Upper lobe of right lung (tissue), 1 donor: Measurements from ENCODE around the gene GPC4. TPM values are rescaled to one million over a fixed set of nuclear protein-coding genes. Genes with fewer than 3 reads are reported as not detected.

Source experiments
- ATAC-seq: fragments of 200-7000 bp; cut with Tn5 transposase; one replicate; pipeline ENCODE4 v1.9.1; 2020; ENCODE audit warnings: mild to moderate bottlenecking, moderate library complexity
- DNase-seq: peaks from one replicate; pipeline ENCODE4 v3.0.0-alpha.2; 2020
- H3K27ac ChIP-seq: fragments of 200-600 bp; one replicate; pipeline ENCODE4 v1.8.0; 2022
- H3K27me3 ChIP-seq: fragments of 200-600 bp; one replicate; pipeline ENCODE4 v1.8.0; 2022; ENCODE audit warnings: mild to moderate bottlenecking
- H3K36me3 ChIP-seq: fragments of 200-600 bp; one replicate; pipeline ENCODE4 v1.8.0; 2022
- H3K4me1 ChIP-seq: fragments of 200-600 bp; one replicate; pipeline ENCODE4 v1.8.0; 2022
- H3K4me3 ChIP-seq: fragments of 200-600 bp; one replicate; pipeline ENCODE4 v1.8.0; 2022; ENCODE audit warnings: mild to moderate bottlenecking
- H3K9me3 ChIP-seq: fragments of 200-600 bp; one replicate; pipeline ENCODE4 v1.8.0; 2022
- intact Hi-C: fragments of 100-400 bp; cut with DNase I; formaldehyde crosslinking; loops from one replicate; pipeline ENCODE4 v1.11.0; 2022
- long read RNA-seq: library from polyadenylated mRNA; unstranded; transcript quantifications from one replicate; pipeline ENCODE4 v2.0.0, GENCODE V29; 2021
- total RNA-seq: library from RNA; stranded (reverse); fragmentation: NEBNext Ultra II Directional; extraction: Animal tissue kit (Norgen Biotek cat#: 25700); gene quantifications from one replicate; pipeline ENCODE4 v1.2.1, GENCODE V29; 2021
- TF ChIP-seq, protein P1 (sequence below): fragments of 200-600 bp; IDR thresholded peaks from one replicate; pipeline ENCODE4 v1.8.0; 2022; ENCODE audit warnings: antibody characterized with exemption
- donor health status: DM: no; HTN: yes; CAD: no; lungs with severe emphysema.

Gene GPC4
- 55.5 TPM for total RNA-seq
- long read RNA-seq, full-length matches to known transcripts = 63 of 78 reads
- long read RNA-seq, partial matches to known transcripts = 11 of 78 reads
- long read RNA-seq, other reads (novel, unspliced or antisense) = 4 of 78 reads

DNA sequence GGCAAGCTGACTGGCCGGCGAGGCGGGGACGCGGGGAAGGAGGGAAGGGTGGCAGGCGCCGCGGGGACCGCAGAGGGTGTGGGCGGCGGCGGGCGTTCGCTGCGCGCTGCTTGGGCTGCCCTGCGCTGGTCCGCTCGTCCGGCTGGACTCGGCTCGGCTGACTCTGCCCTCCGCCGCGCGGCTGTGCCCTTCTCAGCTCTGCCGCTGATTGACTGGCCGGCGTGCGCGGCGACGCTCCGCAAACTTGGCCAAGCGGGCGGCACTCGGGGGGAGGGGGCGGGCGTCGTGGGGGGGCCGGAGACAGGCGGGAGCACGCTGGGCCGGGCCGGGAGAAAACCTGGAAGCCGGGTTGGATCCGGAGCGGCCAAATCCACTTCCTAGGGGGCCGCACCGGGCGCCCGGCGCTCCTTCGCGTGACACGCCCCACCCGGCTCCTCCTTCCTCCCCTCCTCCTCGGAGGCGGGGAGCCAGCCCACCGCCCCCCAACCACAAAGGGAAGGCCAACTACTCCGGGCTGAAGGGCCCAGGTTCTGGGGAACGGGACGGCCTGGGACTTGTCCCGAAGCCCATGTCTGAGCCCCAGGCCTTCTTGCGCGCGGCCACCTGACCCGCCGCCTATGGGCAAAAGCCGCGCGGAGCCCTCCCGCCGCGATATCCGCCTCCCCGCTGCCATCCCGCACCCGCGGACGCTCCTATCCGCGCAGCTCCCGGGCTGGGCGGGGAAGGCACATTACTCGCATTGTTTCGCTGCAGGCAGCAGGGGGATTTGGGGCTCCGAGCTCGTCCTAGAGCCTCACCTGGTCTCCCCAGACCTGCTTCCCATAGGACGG lies at the start of gene GPC4:
TSS of gene GPC4 (minus strand) at position 214 of the 830 bp plus-strand sequence. CDS start 524 bp downstream, outside the sequence.
- Histone ChIP-seq H3K27ac (peak within 1 kb of the TSS; percentile 68), H3K4me1 (no peaks in the 10 kb centered on the region), H3K9me3 (no peaks in the 10 kb centered on the region), H3K4me3 (peak within 1 kb of the TSS; percentile 58), H3K27me3 (no peaks in the 10 kb centered on the region), H3K36me3 (no peaks in the 10 kb centered on the region)
- ATAC-seq (peak; percentile 94), DNase-seq (peak; percentile 91)
- intact Hi-C loops = no loop called here
- TF ChIP-seq, protein P1, sequence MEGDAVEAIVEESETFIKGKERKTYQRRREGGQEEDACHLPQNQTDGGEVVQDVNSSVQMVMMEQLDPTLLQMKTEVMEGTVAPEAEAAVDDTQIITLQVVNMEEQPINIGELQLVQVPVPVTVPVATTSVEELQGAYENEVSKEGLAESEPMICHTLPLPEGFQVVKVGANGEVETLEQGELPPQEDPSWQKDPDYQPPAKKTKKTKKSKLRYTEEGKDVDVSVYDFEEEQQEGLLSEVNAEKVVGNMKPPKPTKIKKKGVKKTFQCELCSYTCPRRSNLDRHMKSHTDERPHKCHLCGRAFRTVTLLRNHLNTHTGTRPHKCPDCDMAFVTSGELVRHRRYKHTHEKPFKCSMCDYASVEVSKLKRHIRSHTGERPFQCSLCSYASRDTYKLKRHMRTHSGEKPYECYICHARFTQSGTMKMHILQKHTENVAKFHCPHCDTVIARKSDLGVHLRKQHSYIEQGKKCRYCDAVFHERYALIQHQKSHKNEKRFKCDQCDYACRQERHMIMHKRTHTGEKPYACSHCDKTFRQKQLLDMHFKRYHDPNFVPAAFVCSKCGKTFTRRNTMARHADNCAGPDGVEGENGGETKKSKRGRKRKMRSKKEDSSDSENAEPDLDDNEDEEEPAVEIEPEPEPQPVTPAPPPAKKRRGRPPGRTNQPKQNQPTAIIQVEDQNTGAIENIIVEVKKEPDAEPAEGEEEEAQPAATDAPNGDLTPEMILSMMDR = no peak

DNA sequence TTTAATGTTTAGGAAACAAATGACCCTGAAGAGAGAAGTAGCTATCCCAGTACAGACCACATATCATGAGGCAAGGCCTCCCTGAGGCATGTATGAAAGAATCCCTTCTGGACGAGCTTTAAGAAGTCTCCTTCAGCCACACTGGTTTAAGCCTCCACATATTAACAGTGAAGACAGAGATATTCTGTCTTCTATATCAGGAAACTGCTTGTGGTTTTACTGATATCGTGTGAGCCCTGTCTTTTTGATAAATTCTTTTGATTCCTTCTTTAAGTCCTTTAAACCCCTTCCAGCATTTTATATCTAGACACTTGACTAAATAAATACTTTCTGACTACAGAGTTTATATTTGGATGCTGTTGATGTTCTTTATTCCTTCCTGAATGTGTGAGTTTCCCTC lies 45.9 kb upstream of the GPC4 start:
- H3K27me3 ChIP-seq = no peaks in the 10 kb centered on the region
- no peak for ATAC-seq
- no peak overlapping the region for H3K27ac ChIP-seq
- TF ChIP-seq, protein P1 = no peak
- no peaks in the 10 kb centered on the region for H3K4me1 ChIP-seq
- H3K4me3 ChIP-seq = no peak overlapping the region
- no peaks in the 10 kb centered on the region for H3K36me3 ChIP-seq
- intact Hi-C loops = no loop called here
- DNase-seq = no peak
- H3K9me3 ChIP-seq = no peaks in the 10 kb centered on the region

DNA sequence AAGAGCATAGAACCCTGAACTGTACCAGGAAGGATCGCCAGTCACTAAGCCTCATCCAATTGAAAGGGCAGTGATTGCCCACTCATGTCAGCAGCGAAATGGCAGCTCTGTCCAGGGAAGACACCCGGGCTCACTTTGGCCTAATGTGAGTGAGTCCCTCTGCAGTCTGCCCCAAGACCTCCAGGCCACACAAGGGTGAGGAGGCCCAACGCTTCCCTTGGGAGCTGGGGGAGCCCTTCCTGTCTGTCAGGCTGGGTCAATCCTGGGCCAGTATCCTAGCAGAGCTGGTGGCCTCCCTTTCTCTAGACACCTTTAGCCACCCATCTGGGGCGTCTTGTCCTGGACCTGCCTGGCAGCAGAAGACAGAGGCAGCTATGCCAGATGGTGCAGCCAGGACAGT lies 39.6 kb upstream of the GPC4 start:
- no peak overlapping the region for H3K27ac ChIP-seq
- TF ChIP-seq, protein P1 = no peak
- ATAC-seq (no peak), DNase-seq (no peak)
- H3K4me3 ChIP-seq = no peak overlapping the region
- intact Hi-C loops = no loop called here
- H3K27me3 ChIP-seq = no peaks in the 10 kb centered on the region
- no peaks in the 10 kb centered on the region for H3K36me3 ChIP-seq
- no peaks in the 10 kb centered on the region for H3K4me1 ChIP-seq
- no peaks in the 10 kb centered on the region for H3K9me3 ChIP-seq

DNA sequence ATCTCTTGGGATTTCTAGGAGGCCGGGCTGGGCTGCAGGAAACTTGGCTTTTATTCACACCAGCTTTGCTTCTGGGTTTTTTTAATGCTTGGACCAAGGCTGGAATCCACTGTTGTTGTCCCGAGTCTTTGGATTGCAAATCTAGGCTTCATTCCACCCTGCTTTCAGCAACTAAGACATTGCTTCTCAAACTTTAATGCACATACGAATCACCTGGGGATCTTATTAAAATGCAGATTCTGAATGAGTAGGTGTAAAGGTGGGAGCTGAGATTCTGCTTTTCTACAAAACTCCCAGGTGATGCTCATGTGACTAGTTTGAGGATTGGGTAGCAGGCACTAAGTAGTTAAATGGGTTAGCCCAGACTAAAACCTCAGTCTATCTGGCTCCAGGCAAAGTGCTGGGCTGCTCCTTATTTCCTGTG lies 39.2 kb upstream of the GPC4 start:
- no peak for DNase-seq
- Histone ChIP-seq H3K4me3 (no peak overlapping the region), H3K36me3 (no peaks in the 10 kb centered on the region), H3K27me3 (no peaks in the 10 kb centered on the region), H3K9me3 (no peaks in the 10 kb centered on the region), H3K27ac (no peak overlapping the region), H3K4me1 (no peaks in the 10 kb centered on the region)
- intact Hi-C loops = no loop called here
- no peak for ATAC-seq
- TF ChIP-seq, protein P1 = no peak

DNA sequence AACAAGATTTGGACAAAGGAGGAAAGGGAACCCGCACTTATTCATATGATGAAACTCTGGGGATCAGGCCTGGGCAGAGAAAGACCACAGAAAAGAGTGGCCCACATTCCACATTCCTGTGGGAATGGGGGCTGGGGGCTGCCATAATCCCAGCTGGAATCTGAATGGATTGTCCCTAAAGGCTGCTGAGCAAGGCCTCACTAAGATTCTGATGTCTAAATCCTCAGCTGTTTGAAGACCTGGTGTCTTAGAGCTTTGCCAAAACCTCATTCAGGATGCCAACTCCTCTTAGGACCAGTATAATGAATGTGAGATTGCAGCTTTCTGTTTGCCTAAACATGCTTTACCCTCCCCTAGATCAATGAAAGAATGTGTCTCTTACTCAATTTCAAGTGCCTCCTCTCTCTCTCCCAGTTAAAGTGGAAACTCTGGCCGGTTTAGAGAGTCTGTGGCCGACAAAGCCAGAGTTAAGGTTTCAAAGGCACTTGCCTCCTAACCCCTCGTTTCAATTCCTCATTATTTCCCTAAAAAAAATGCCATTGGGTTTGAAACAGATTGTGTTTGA lies 33.3 kb upstream of the GPC4 start:
- peak; percentile 62 for ATAC-seq

More for the DNA sequence above, 33.3 kb upstream of the GPC4 start:
- no peak overlapping the region for H3K27ac ChIP-seq
- H3K4me3 ChIP-seq = no peak overlapping the region
- no peaks in the 10 kb centered on the region for H3K36me3 ChIP-seq
- no peak for DNase-seq
- H3K4me1 ChIP-seq = no peaks in the 10 kb centered on the region
- TF ChIP-seq, protein P1 = no peak
- no peaks in the 10 kb centered on the region for H3K27me3 ChIP-seq
- intact Hi-C loops = no loop called here
- H3K9me3 ChIP-seq = no peaks in the 10 kb centered on the region
